Stimulated activated CD8-positive, alpha-beta memory T cell treated with anti-CD3 and anti-CD28 coated beads, Interleukin-12 subunit alpha, Interleukin-12 subunit beta, amount 100 ng/mL, for 1 hour (primary cell): ENCODE measurements around the gene XRCC4.

ENCODE experiments used
- DNase-seq: peaks from one replicate; pipeline ENCODE4 v3.0.0-alpha.2; 2020; ENCODE audit warnings: low read depth

The XRCC4 gene

GRCh38 chr5:83071286-83072051 is 5.9 kb upstream of the XRCC4 start:
- DNase-seq: no peak

- no peak for DNase-seq
These were observed 4.4 kb upstream of the XRCC4 start for GRCh38 chr5:83072966-83073365.

- DNase-seq: no peak
These were observed 415 bp downstream of the XRCC4 start for GRCh38 chr5:83077662-83078261.

- DNase-seq: no peak
These were observed 5.4 kb downstream of the XRCC4 start for GRCh38 chr5:83082750-83083149.

- no peak for DNase-seq
These were observed 7.0 kb downstream of the XRCC4 start for GRCh38 chr5:83084336-83084735.

DNA sequence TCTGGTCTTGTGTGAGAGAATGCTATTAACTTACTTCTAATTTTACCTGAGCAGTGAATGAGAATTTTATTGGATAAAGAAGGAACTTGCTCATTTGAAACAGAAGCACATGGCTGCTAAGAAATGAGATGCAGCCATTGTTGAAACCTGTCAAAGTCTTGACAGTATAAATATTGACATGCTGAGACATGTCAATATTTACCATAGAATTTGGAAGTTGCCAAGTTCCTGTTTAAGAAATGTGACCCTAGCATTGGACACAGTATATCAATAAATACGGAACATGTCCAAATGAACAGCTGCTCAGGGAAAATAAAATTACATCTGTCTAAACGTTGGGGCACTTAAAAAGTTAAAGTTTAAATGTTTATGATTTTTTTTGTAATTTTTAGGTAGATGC is 7.8 kb downstream of the XRCC4 start:
- DNase-seq: no peak

GRCh38 chr5:83090169-83090568 is 12.8 kb downstream of the XRCC4 start:
- no peak for DNase-seq

DNA sequence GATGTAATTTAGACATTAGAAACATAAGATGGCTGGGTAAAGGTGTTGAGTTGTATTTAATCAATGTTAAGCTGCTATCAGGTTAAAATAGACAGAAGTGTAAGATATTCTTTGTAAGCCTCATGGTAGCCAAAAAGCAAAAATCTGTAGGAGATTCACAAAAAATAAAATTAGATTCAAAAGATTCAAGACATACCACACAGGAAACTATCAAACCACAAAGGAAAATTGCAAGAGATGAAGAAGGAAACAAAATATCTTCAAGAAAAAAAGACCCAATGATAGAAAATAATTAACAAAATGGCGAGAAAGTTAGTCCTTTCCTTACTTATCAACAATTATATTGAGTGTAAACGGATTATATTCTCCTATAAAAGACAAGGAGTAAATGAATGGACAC is 15.3 kb downstream of the XRCC4 start:
- DNase-seq: no peak

GRCh38 chr5:83093692-83094091 is 16.3 kb downstream of the XRCC4 start:
- no peak for DNase-seq

- DNase-seq: no peak
These were observed 18.0 kb downstream of the XRCC4 start for GRCh38 chr5:83095163-83095956.

DNA sequence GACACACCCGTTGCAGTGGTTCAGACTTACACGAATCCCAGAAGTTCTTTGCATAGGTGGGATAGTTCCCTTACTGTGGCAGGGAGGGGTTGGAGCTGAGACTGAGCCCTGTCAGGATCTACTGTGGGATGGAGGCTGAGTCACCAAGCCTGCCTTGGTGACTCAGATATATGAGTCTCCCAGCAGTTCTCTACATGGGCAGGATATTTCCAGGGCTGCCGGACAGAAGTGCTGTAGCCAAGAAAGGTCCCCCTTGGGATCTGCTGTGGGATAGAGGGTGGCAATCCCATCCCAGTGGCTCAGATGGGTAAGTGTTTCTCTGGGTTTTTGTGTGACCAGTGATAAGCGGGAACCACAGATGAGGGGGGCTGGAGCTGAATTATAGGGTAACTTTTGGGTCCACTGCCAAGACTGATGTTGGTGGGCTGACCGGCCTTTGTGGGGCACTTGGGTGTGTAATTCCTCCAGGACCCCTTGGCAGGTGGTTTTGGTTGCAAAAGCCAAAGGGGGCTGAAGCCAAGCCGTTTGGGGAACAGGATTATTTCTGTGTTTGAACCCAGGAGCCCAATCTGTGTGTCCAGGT is 18.7 kb downstream of the XRCC4 start:
- DNase-seq: no peak

DNA sequence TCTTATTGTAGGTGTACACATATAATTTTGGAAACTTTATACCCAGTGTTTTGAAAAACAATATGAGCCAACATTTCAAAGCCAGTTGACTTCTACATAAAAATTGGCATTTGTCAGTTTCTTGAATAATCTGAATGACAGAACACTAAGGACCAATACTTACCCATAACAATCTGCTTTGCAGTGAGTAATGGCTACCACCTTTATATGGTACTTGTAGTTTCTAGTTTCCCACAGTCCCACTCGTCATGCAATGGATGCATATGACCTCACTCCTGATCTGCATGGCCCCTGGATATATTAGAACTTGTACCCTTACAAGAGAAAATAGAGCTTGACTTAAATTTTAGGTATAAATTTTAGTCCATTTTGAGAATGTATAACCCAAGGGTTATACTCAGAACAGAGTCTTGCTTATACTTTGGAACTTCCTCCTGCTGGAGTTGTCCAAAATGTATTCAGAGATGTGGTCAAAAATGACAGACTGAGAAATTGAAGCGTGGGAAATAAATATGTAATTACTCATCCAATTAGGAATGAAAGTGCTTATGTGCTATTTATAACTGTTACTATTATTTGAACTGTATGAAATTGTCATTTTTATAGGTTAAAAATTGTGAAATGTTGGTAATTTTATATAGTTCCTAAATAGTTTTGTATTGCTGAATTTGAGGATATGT is 19.5 kb downstream of the XRCC4 start:
- DNase-seq: no peak

GRCh38 chr5:83097689-83098231 is 20.4 kb downstream of the XRCC4 start:
- no peak for DNase-seq

- no peak for DNase-seq
These were observed 21.7 kb downstream of the XRCC4 start for GRCh38 chr5:83099001-83099400.

DNA sequence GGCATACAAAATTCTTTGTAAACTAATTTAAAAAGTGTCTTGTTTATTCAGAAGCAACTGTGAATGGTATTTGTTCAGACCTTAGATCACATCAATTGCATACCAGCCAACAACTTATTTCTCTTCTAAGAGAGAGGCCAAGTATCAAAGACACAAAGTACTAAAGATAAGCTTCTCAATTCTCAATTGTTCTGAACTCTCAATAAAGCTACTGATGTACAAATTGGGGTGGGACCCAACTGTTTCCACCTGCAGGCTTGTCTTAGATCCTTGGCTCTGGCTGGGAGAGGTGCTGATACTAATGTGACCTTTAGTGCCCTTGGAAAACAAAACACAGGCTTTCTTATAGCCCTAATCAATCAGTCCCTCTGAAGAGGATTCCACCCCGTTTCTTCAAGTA is 22.1 kb downstream of the XRCC4 start:
- DNase-seq: no peak

- no peak for DNase-seq
These were observed 24.2 kb downstream of the XRCC4 start for GRCh38 chr5:83101514-83101913.

DNA sequence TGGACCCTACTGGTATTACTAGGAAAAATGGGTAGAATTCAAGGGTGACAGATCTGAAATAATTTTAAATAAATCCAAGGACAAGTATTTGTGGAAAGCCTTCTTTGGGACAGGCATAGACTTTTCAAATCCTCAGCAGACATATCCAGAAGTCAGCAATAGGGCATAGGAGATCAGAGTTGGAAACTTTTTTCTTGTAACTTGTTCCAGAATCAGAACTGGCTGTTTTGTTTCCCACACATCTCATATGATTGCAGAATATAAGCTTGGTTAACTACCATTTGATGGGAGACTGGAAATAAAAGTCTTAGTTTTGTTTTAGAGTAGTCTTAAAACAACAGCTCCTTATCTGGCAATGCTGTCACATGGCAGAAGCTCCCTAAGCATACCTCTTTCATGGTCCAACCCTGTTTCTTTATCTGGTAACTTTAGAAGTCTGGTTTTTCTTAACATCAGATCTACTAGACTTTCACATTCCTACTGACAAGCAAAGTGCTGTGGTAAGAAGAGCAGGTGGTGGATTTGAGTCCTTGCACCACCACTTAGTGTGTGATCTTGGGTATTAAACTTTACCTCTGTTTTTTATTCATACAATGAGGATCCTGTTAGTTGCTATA is 25.1 kb downstream of the XRCC4 start:
- no peak for DNase-seq

GRCh38 chr5:83104021-83104420 is 26.7 kb downstream of the XRCC4 start:
- DNase-seq: no peak

DNA sequence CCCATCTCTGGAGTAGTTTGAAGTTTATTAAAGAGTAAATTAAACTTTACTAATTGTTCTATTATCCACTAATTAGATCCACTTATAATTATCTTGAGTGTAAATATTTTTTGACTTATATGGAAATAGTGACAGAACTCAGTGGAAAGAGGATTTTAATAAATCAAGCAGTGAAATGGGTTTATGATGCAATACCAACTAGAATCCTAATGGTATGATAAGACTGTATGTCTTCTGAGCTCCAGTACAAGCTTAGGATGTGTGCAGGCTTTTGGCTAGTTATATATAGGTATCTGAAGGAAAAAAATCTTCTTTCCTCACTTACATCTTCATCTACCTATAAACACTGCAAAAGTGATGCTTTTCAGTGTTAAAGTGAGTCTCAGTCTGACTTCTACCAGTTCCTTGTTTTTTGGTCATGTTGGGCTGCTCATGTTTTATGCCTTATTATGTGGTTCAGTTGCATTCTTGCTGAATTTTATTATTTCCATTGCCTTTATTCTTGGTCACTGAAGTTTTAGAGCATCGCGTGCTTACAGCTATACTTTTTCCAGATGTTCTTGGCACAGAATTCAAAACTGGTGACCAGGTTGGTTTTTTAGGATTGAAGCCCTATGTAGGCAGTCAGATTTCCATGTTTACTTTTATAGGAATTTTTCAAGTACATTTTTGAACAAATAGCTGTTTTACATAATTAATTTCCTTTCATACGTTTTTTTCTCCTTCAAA is 30.5 kb downstream of the XRCC4 start:
- DNase-seq: no peak

DNA sequence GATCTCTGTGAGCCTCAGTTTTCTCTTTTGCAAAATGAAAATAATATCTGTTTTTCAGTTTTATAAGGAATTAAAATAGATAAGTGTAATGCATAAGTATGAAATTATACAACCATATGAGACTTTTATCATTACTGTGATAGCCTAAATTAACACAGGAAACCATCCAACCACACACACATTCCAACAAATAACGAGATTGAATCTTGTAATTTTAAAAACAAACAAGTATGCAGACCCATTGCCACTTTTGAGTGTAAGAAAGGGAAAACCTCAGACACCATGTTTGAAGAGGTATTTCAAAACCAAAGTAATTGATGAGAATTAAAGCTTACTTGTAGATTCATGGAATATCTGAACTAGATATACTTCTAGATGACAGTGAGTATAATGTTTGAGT is 32.0 kb downstream of the XRCC4 start:
- DNase-seq: no peak

DNA sequence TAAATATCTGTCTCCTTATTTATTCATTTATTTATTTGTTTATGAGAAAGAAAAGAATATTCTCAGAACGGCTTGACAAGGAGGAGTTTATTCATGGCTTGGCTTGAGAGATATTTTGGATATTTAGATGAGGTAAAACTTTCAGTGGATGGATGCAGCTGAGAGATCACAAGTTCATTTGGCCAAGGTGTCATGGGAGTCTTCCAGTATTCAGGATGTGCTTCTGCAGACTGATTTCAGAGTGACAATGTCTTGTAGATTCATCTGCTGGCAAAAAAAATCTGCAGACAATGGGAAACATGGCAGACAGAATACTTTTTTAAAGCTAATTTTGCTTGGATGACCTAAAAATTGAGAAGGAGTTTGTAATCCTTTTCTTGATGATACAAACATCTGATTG is 38.5 kb downstream of the XRCC4 start:
- DNase-seq: no peak
